HepG2 (cell line): ENCODE data around the gene PSEN1. TPM values are rescaled to one million over a fixed set of nuclear protein-coding genes. Genes with fewer than 3 reads are reported as not detected.

Experiments used
- ATAC-seq: fragments of 200-7000 bp; cut with Tn5 transposase; 3 replicates; pipeline ENCODE4 v1.9.1; 2020; ENCODE audit warnings: mild to moderate bottlenecking, moderate library complexity
- BruUV-seq: library from RNA; stranded (reverse); fragments of 400-500 nt; replicated peaks from 2 replicates; lab custom pipeline; 2021; lab: Mats Ljungman, UMichigan
- CTCF ChIA-PET: fragments of 300-600 bp; formaldehyde crosslinking; extraction: SDS; loops from one replicate; lab custom pipeline; 2021; ENCODE audit warnings: low total read pairs, inconsistent platforms, low intra/inter-chr PET ratio; lab: Yijun Ruan, JAX
- POLR2A ChIA-PET: fragments of 350-600 bp; sonication (Branson Sonifier 250); formaldehyde crosslinking; loops from one replicate; lab custom pipeline; 2020; ENCODE audit warnings: antibody characterized with exemption, inconsistent platforms; lab: Yijun Ruan, JAX
- DNase-seq: peaks from one replicate; pipeline ENCODE4 v3.0.0-alpha.2; 2015; ENCODE audit warnings: low spot score
- FAIRE-seq: peaks from 3 replicates; lab custom pipeline; 2011; peaks lifted over from hg19 to GRCh38; lab: Jason Lieb, UNC
- H2AFZ ChIP-seq: one replicate; pipeline ENCODE4 v1.6.1; 2011; ENCODE audit warnings: low read length, inconsistent platforms
- H3K27ac ChIP-seq: fragments of 300-600 bp; 3 replicates; pipeline ENCODE4 v1.8.0; 2011; ENCODE audit warnings: mixed run types, mild to moderate bottlenecking, mixed read lengths, low read length, inconsistent platforms; ENCODE audit not compliant: insufficient read depth; ENCODE audit errors: extremely low read length
- H3K27me3 ChIP-seq, 2 experiments: fragments of 200-600 bp in 1 of 2; 2 replicates in 1 of 2; 3 replicates in 1 of 2; pipeline versions ENCODE4 v1.6.0 to v1.8.0; 2011; ENCODE audit warnings: low read length in 2 of 2, mild to moderate bottlenecking in 2 of 2, moderate library complexity in 2 of 2, inconsistent platforms in 1 of 2; ENCODE audit not compliant: insufficient read depth in 2 of 2, control insufficient read depth in 1 of 2
- H3K36me3 ChIP-seq, 2 experiments: fragments of 200-600 bp in 1 of 2; replicated peaks in 1 of 2; 2 replicates in 1 of 2; 3 replicates in 1 of 2; pipeline versions ENCODE4 v1.5.1 to v1.8.0; 2011; ENCODE audit warnings: low read length in 2 of 2, inconsistent platforms in 1 of 2; ENCODE audit not compliant: insufficient read depth in 2 of 2, control insufficient read depth in 1 of 2
- H3K4me1 ChIP-seq: 2 replicates; pipeline ENCODE4 v1.5.1; 2012; ENCODE audit warnings: low read length, inconsistent platforms; ENCODE audit not compliant: insufficient read depth
- H3K4me2 ChIP-seq: 2 replicates; pipeline ENCODE4 v1.6.0; 2011; ENCODE audit warnings: low read depth, low read length, inconsistent platforms
- H3K4me3 ChIP-seq, 3 experiments: fragments of 200-600 bp in 1 of 3; sonication (generic), shearing (Covaris generic) in 1 of 3; replicated peaks in 1 of 3; 2 replicates each; pipeline ENCODE4 v1.5.1; 2011 to 2016; ENCODE audit warnings: low read length in 3 of 3, inconsistent platforms in 2 of 3, low read depth in 2 of 3, mild to moderate bottlenecking in 2 of 3, control low read depth in 1 of 3, mixed read lengths in 1 of 3; ENCODE audit not compliant: insufficient read depth in 1 of 3
- H3K79me2 ChIP-seq: one replicate; pipeline ENCODE4 v1.6.1; 2011; ENCODE audit warnings: low read length, inconsistent platforms; ENCODE audit not compliant: insufficient read depth
- H3K9ac ChIP-seq: 2 replicates; pipeline ENCODE4 v1.6.0; 2011; ENCODE audit warnings: mild to moderate bottlenecking, low read depth, low read length, inconsistent platforms; ENCODE audit not compliant: insufficient read depth
- H3K9me3 ChIP-seq: 2 replicates; pipeline ENCODE4 v1.5.1; 2012; ENCODE audit warnings: mild to moderate bottlenecking, low read length
- H4K20me1 ChIP-seq: 2 replicates; pipeline ENCODE4 v1.6.0; 2011; ENCODE audit warnings: inconsistent platforms, mild to moderate bottlenecking, low read length, moderate library complexity; ENCODE audit not compliant: insufficient read depth
- CBX5 ChIP-seq: sonication (generic); formaldehyde crosslinking; IDR thresholded peaks from 2 replicates; pipeline ENCODE4 v1.4.0; 2020; ENCODE audit warnings: missing genetic modification reagents, borderline replicate concordance
- DMAP1 ChIP-seq: IDR thresholded peaks from 2 replicates; pipeline ENCODE4 v1.6.1; 2016
- RARG ChIP-seq: sonication (generic); formaldehyde crosslinking; IDR thresholded peaks from 2 replicates; pipeline ENCODE4 v1.4.0; 2020; ENCODE audit warnings: low read depth, mild to moderate bottlenecking, missing genetic modification reagents
- SCMH1 ChIP-seq: sonication (generic); formaldehyde crosslinking; IDR thresholded peaks from 2 replicates; pipeline ENCODE4 v1.9.0; 2021; ENCODE audit warnings: missing genetic modification reagents, mild to moderate bottlenecking, borderline replicate concordance
- TFDP1 ChIP-seq: IDR thresholded peaks from 2 replicates; pipeline ENCODE4 v1.6.1; 2016; ENCODE audit warnings: missing compliant biosample characterization, missing genetic modification reagents, borderline replicate concordance
- TSC22D2 ChIP-seq: sonication (generic); formaldehyde crosslinking; IDR thresholded peaks from 2 replicates; pipeline ENCODE4 v1.5.1; 2020; ENCODE audit warnings: missing genetic modification reagents, mild to moderate bottlenecking, borderline replicate concordance
- ZIK1 ChIP-seq: sonication (generic); formaldehyde crosslinking; IDR thresholded peaks from 2 replicates; pipeline ENCODE4 v1.5.0; 2020; ENCODE audit warnings: mild to moderate bottlenecking, low read depth, missing genetic modification reagents, borderline replicate concordance
- ZNF205 ChIP-seq: IDR thresholded peaks from 2 replicates; pipeline ENCODE4 v1.6.1; 2018; ENCODE audit warnings: missing biosample characterization, missing genetic modification reagents
- ZNF33A ChIP-seq: sonication (generic); formaldehyde crosslinking; IDR thresholded peaks from 2 replicates; pipeline ENCODE4 v1.5.1; 2020; ENCODE audit warnings: missing genetic modification reagents, mild to moderate bottlenecking, moderate library complexity, borderline replicate concordance
- ZNF367 ChIP-seq: sonication (generic); formaldehyde crosslinking; IDR thresholded peaks from 2 replicates; pipeline ENCODE4 v1.4.0; 2020; ENCODE audit warnings: missing genetic modification reagents, borderline replicate concordance
- ZNF549 ChIP-seq: sonication (generic); formaldehyde crosslinking; IDR thresholded peaks from 2 replicates; pipeline ENCODE4 v1.5.0; 2020; ENCODE audit warnings: missing genetic modification reagents
- ZNF552 ChIP-seq: sonication (generic); formaldehyde crosslinking; IDR thresholded peaks from 2 replicates; pipeline ENCODE4 v1.9.0; 2022; ENCODE audit warnings: missing genetic modification reagents, mild to moderate bottlenecking, borderline replicate concordance
- ZNF589 ChIP-seq: sonication (generic); formaldehyde crosslinking; conservative IDR thresholded peaks from 2 replicates; pipeline ENCODE4 v1.8.0; 2022; ENCODE audit warnings: mild to moderate bottlenecking, moderate library complexity, missing genetic modification reagents
- ZSCAN21 ChIP-seq: sonication (generic); formaldehyde crosslinking; IDR thresholded peaks from 2 replicates; pipeline ENCODE4 v1.8.0; 2022; ENCODE audit warnings: mild to moderate bottlenecking, missing genetic modification reagents, moderate library complexity, borderline replicate concordance
- WGBS: methylation state at CpG from one replicate; pipeline ENCODE4 v1.1.6; 2017; ENCODE audit warnings: low lambda C conversion rate; 5-methylcytosine and 5-hydroxymethylcytosine counted together
- in situ Hi-C: cut with HindIII; loops from 2 replicates; pipeline ENCODE4 v1.10.0; 2017; ENCODE audit warnings: low pct_unique_long_range_greater_than_20kb; ENCODE audit not compliant: extremely low pct_ligation_motif_present
- intact Hi-C: fragments of 100-400 bp; cut with micrococcal nuclease; formaldehyde crosslinking; loops from one replicate; pipeline ENCODE4 v1.10.0; 2022; ENCODE audit not compliant: unreplicated experiment
- polyA plus RNA-seq, 8 experiments: library from polyadenylated mRNA; depleted of rRNA in 3 of 8; stranded (reverse) in 7 of 8; unstranded in 1 of 8; fragments of >200 nt; fragmentation: Illumina TruSeq in 4 of 8; extraction: Trizol in 4 of 8; gene quantifications; 2 replicates each; pipeline versions ENCODE4 v1.2.1 to v1.2.3, GENCODE V29; 2011 to 2016; ENCODE audit warnings: low read depth in 4 of 8, missing spikeins in 1 of 8, mixed read lengths in 1 of 8; ENCODE audit not compliant: insufficient read depth in 1 of 8
- total RNA-seq, 5 experiments: library from RNA; depleted of rRNA; stranded (reverse); fragments of >200 nt; fragmentation: Illumina TruSeq; extraction: Trizol; gene quantifications; 2 replicates each; pipeline ENCODE4 v1.2.3, GENCODE V29; 2016; ENCODE audit warnings: low read depth in 1 of 5

Gene PSEN1
- total and polyA plus RNA-seq, 2 of the 13 experiments (the other 11 are each of a cell fraction or from before 2014, with no cell fraction given), result 12.5 to 26.6 TPM

GRCh38 chr14:73170686-73171085 is 34.4 kb downstream of the PSEN1 start:
- DNase-seq (no peak), FAIRE-seq (no peak), ATAC-seq (no peak)
- 96% methylated on average over 11 of the region's 11 CpGs for WGBS
- Histone ChIP-seq H3K36me3 (peaks cover 11 to 46% of the 10 kb centered on the region in 2 experiments), H3K4me2 (no peak overlapping the region), H3K4me1 (no peaks in the 10 kb centered on the region), H3K27ac (no peak overlapping the region), H3K9ac (no peak overlapping the region), H3K4me3 (no peak overlapping the region), H3K9me3 (no peaks in the 10 kb centered on the region), H4K20me1 (no peaks in the 10 kb centered on the region), H2AFZ (no peak overlapping the region), H3K27me3 (no peaks in the 10 kb centered on the region), H3K79me2 (no peaks in the 10 kb centered on the region)
- in situ Hi-C loops (no loop called here), intact Hi-C loops (no loop called here)
- ChIA-PET POLR2A (no interaction called here), CTCF (no interaction called here)
- TF ChIP-seq DMAP1 (CRISPR knock-in tag) (no peak), ZNF549 (CRISPR knock-in tag) (no peak), RARG (no peak), ZNF552 (no peak), SCMH1 (no peak), ZNF367 (CRISPR knock-in tag) (no peak), TSC22D2 (CRISPR knock-in tag) (no peak), ZSCAN21 (CRISPR knock-in tag) (no peak), ZIK1 (CRISPR knock-in tag) (no peak), TFDP1 (CRISPR knock-in tag) (no peak), ZNF205 (CRISPR knock-in tag) (no peak), CBX5 (CRISPR knock-in tag) (no peak), ZNF33A (CRISPR knock-in tag) (no peak), ZNF589 (no peak)
- no TSS peak for BruUV-seq
